GM19463 (cell line): Measurements from ENCODE around the gene SPO11.

ENCODE experiments used
- ATAC-seq: cut with Tn5 transposase; IDR thresholded peaks from one replicate; pipeline ENCODE4 v1.9.1; 2021; ENCODE audit warnings: mild to moderate bottlenecking, moderate library complexity; ENCODE audit not compliant: unreplicated experiment

SPO11 gene

GRCh38 chr20:57329608-57330221, at the start of gene SPO11:
SPO11 (plus strand) TSS chr20:57329803; CDS start chr20:57329868, 65 bp downstream.
- no peak for ATAC-seq

GRCh38 chr20:57280221-57280620, 49.4 kb upstream of the SPO11 start:
- ATAC-seq, result no peak

GRCh38 chr20:57281900-57282299, 47.7 kb upstream of the SPO11 start:
- no peak for ATAC-seq

- ATAC-seq, result no peak
Observed at GRCh38 chr20:57282670-57283361, 46.8 kb upstream of the SPO11 start.

- no peak for ATAC-seq
Observed at GRCh38 chr20:57283860-57284259, 45.7 kb upstream of the SPO11 start.

GRCh38 chr20:57287007-57287880, 42.4 kb upstream of the SPO11 start:
- no peak for ATAC-seq

GRCh38 chr20:57287901-57288300, 41.7 kb upstream of the SPO11 start:
- no peak for ATAC-seq

GRCh38 chr20:57288651-57289277, 40.8 kb upstream of the SPO11 start:
- no peak for ATAC-seq

GRCh38 chr20:57289391-57290177, 40.0 kb upstream of the SPO11 start:
- ATAC-seq, result no peak

- ATAC-seq, result no peak
Observed at GRCh38 chr20:57290178-57290484, 39.5 kb upstream of the SPO11 start.

GRCh38 chr20:57291003-57291402, 38.6 kb upstream of the SPO11 start:
- ATAC-seq, result no peak

- no peak for ATAC-seq
Observed at GRCh38 chr20:57291694-57292093, 37.9 kb upstream of the SPO11 start.

GRCh38 chr20:57292611-57293010, 37.0 kb upstream of the SPO11 start:
- no peak for ATAC-seq

GRCh38 chr20:57293995-57294394, 35.6 kb upstream of the SPO11 start:
- ATAC-seq, result no peak

- ATAC-seq, result no peak
Observed at GRCh38 chr20:57294550-57294949, 35.1 kb upstream of the SPO11 start.

GRCh38 chr20:57298457-57298856, 31.1 kb upstream of the SPO11 start:
- ATAC-seq, result no peak

GRCh38 chr20:57301026-57301425, 28.6 kb upstream of the SPO11 start:
- ATAC-seq, result no peak

GRCh38 chr20:57306747-57307146, 22.9 kb upstream of the SPO11 start:
- no peak for ATAC-seq

- ATAC-seq, result no peak
Observed at GRCh38 chr20:57308451-57309271, 20.9 kb upstream of the SPO11 start.
